Activated CD4-positive, CD25-positive, alpha-beta regulatory T cell (primary cell): ENCODE results near the gene PDE9A.

Experiments used
- DNase-seq, 4 experiments: peaks; one replicate each; lab custom pipeline; 2025; lab: John Stamatoyannopoulos, UW

The PDE9A gene

DNA sequence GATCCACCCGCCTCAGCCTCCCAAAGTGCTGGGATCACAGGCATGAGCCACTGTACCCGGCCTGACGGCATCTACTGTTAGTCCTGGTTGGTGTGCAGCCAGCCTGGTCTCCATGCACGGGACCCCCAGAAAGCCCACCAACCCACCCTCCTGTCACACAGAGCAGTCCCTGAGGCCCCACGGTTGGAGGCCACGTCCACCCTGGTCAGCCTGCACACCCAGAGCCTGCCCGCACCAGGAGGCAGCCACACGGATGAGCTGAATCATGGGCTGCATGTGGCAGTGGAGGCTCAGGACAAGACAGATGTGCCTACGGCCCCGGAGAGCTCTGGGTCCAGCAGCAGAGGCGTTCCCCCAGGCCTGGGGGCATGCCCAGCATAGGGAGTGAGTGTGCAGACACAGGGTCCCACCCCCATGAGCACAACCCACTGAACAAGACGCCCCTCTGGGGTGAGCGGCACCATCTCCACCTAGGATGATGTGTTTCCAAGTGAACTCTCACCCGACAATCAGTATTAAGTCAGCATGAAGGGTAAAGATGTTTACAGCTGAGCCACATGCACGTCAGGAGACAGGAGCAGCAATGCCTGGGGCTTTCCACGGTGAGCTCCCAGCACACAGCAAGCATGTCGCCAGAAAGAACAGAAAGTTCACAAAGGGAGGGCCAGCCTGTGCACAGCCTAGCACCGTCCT lies 123.8 kb downstream of the PDE9A start:
- no peak for DNase-seq

DNA sequence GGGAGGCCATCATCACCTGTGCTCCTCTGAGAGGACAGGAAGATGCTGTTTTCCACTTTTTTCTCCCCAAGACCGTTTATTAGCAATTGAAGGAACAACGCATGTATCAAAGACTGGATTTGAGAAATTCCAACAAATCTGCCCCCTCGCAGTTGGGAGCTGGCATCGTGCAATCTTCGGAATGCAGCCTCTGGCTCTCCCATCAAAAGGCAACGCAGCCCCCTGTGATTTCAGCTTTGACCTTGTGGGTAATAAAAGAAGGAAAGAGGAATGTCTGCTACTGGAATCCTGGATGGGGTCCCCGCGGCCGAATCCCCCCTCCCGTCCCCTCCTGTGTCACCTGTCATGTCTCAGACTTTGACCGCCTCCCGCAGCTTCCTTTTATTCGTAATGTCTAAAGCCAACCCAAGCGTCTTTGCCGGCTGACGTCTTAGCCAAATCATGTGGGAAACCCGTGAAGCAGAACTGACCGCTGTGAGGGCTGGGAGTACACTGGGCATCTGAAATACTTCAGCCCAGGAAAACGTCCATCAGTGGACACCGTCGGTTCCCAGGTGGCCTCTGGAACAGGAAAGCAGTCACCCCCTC lies 124.4 kb downstream of the PDE9A start:
- DNase-seq, result no peak

DNA sequence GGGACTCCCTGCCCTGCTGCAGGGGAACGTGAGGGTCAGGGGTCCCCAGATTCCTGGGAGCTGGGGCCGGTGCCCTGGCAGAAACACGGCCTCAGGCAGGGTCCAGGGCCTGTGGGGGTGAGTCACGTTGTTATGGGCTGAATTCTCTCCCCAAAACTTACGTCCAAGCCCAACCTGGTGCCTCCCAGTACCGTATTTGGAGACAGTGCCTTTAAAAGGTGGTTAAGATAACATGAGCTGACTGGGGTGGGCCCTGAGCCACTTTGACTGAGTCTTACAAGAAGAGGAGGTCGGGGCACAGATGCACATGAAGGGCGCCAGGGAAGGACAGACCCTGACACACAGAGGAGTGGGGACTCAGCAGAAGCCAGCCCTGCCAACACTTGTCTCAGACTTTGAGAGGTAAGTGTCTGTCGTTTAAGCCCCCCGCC lies 126.0 kb downstream of the PDE9A start:
- no peak for DNase-seq

DNA sequence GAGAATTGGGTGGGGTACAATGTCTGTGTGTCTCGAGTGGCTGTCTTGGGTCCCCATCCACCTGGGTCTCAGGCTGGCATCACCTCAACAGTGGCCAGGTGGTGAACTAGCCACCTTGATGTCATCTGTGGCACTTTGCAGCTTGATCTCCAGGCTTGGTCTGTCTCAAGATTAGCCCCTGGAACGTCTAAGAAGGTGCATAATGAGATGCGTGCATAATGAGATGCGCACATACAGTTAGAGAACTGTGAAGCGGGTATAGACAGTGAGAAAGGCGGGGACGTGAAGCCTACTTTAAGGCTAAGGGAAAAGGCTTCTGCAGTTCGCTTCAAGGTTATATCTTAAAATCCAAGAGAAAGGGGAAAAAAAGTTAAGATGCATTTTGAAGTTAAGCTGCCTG lies 127.2 kb downstream of the PDE9A start:
- no peak for DNase-seq

DNA sequence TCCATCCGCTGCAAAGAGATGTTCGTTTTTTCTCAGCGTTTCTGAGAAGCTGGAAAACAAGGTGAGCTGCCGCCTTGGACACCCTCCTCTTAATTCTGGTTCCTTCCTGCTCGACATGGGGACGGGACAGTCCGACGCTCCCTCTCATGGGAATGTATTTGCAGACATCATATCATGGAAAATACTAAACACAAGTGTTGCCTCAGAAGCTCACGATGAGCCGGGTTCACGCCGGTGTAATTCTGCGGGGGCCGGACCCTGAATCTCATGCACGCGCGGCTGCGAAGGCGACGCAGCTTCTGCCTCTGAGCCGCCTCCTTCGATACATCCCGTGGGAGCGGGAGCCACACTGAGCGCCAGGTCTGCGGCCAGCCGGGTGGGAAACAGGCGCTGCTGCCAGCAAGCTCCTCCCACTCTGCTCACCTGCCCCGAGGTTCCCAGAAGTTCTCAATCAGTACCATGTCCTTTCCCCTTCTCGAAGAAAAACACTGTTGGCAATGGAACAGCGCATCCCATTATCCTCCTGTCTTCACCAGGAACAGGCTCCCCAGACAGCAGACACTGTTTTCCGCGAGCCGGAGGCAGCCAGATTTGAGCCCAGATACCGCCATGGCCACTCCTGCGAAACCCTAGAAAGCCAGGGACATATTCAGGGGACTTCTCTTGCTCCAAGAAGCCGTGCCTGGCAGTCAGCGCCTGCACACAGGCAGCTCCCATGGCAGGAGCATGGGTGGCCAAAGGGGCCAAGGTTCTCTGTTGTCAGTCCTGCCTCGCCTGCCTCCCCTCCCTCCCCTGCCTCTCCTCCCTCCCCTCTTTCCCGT lies 127.9 kb downstream of the PDE9A start:
- DNase-seq, result no peak

DNA sequence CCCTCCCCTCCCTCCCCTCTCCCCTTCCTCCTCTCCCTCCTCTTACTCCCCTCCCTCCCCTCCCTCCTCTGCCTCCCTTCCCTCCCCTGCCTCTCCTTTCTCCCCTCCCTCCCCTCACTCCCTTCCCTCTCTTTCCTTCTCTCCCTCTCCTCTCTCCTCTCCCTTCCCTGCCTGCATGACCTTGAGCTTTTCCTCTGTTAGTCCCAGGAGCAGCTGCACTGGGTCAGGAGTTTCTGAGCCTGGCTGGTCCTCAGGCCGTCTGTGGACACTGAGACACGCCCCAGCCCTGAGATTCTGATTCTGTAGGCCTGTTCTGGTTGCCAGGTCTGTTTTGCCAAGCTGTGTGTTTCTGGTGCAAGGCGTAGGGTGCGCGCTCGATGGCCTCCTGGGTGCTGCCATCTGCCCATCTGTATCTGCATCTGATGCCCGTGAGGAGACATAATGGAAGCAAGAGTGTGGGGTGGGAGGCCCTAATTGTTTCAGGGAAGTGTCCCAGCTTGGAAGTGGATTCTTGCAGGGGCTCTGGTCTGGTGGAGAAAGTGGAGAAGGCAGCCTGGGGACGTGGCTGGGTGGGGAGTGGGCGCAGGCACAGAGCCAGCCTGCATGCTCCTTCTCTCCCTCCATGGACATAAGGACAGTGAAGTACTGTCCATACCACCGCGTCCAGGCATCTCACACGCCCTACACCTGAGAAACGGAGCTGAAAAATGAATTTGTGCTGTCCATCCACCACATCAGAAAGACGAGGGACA lies 128.7 kb downstream of the PDE9A start:
- DNase-seq, result no peak

DNA sequence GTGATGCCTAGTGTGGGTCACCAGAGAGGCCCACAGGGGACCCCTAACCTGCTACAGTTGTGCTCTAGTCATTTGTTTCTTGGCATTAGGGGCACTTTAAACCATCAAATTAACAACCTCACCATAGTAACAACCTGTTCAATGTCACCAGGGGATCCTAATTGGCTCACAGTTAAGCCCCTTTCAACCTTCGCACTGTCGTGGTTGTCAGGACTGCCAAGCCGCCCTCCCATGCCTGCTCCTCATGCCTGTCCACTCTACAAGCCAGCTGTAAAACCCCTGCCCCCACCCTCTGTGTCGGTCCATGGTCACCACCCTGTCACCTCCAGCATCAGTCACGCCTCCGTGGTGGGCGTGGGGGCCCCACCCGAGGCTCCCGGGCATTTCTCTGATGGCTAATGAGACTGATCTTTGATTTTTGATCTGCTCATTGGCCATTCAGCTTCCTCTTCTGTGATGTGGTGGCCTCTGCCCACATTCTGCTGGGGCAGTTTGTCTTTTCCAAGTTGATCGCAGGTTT lies 129.4 kb downstream of the PDE9A start:
- DNase-seq, result no peak

DNA sequence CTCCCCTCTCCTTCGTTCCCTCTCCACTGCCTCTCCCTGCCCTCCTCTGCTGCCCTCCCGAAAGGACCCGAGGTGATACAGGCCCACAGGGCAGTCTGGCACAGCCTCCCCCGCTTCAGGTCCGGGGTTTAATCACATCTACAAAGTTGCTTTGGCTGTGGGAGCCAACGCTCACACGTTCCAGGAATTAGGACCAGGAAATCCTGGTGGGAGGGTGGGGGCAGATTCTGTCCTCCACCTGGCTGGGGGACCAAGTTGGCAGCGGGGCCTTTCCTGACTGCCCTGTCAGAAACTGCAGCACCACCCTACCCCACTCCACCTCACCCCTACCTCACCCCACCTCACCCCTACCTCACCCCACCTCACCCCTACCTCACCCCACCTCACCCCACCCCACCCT lies 130.9 kb downstream of the PDE9A start:
- no peak for DNase-seq

DNA sequence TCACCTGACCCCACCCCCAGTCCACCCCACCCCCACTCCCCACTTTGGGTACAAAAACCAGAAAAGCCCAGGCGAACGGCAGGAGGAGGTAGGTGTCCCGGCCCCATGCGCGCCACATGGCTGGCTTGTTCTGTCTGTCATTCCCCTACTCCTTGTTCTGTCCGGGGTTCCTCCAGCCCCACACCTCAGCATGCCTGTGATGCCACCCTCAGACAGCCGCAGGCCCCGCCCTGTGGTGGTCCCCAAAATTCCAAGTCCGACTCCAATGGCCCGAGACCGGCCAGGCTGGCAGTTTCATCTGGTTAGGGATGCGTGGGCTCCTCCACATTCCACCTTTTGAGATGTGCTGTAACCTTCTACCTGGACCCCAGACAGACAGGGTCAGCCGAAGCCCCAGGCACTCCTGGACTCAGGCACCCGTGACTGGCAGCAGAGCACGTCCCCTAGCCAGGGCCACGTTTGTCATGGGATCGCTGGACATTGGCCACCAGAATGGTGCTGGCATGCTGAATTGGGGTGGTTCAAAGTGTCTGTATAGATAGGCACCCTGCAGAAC lies 131.6 kb downstream of the PDE9A start:
- DNase-seq, result no peak

DNA sequence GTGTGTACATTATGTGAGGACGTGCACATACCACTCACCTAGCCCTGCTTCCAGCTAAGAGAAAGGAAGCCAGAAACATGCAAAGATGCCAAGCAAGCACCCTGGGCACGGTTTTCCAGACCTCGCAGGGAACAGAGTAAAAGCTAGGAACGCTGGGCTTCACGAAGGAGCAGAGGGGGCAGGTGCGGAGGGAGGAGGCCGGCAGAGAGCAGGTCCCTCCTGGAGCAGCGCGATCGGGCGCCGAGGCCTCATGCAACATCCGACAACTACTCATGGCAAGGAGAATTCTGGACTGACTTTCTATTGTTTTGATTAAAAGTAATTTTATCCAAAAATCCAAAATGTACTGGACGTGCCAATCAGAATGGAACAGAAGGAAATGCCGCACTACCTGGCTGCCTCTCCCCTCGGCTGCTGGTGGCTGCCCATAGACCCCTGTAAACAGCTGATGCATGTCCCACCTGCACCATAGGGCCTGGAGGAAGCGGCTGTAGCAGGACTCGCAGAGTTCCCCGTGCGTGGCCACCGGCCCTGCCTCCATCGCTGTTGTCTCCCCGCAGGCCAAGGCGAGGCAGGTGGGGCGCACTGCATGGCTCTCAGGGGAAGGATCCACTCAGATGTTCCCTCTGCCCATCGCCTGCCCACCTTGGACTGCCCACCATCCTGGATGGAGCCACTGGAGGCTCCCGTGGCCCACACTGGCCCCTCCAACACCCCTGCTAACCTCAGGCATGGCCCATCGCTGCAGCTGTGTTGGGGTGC lies 132.4 kb downstream of the PDE9A start:
- DNase-seq, result no peak

DNA sequence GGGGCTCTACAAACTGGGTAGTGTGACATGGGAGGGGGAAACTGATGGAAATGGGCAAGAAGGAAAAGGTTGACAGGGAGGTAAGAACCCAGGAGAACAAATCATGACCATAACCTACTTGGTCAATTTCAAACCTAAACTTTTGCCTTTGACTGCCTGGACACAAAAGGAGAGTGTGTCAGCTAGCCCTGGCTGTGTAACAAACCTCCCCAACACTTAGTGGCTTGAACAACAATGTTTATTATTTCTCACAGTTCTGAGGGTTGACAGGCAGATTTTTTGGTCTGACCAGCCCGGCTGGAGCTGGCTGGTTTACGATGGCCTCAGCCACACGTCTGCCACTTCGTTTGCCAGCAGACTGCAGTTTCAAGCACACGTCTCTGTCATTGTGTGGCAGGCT lies 133.5 kb downstream of the PDE9A start:
- DNase-seq, result no peak

DNA sequence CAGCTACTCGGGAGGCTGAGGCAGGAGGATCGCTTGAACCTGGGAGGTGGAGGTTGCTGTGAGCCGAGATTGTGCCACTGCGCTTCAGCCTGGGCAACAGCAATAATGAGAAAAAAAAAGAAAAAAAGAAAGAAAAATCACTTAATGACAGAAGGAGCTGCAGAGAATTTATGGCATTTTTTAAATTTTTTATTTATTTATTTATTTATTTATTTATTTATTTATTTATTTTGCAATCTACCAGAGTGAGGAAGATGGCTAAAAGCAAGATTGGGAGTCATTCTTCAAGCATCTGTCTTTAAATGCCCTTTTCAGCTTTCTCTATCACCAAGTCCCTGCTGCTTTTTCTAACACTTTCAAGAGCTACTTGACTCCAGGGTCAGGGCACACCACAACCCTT lies 134.2 kb downstream of the PDE9A start:
- DNase-seq, result no peak

DNA sequence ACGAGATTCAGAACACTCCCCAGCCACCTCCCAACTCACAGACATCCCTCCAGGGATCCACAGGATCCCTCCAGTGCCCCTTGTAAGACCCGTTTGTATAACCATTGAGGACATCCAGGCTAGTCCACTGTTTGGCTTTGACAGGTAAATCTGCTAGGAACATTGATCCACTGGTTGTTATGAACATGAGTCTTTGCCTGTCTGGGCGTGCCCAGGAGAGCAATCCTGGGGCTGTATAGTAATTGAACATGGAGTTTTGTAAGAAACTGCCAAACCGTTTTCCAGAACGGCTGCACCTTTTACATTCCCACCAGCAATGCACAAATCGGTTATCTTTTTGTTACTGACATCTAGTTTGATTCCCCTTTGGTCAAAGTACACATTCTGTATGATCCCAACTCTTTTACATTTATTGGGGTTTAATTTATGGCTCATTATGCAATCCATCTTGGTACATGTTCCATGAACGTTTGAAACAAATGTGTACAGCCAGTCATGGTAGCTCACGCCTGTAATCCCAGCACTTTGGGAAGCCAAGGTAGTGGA lies 137.2 kb downstream of the PDE9A start:
- no peak for DNase-seq

DNA sequence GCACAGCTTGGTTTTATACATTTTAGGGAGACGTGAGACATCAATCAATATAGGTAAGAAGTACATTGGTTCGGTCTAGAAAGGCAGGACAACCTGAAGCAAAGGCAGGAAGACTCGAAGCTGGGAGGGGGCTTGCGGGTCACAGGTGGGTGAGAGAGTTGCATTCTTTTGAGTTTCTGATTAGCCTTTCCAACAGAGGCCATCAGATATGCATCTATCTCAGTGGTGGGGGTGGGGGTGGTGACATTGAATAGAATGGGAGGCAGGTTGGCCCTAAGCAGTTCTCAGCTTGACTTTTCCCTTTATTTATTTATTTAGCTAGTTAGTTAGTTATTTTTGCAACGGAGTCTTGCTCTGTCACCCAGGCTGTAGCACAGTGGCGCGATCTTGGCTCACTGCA lies 140.4 kb downstream of the PDE9A start:
- no peak for DNase-seq

DNA sequence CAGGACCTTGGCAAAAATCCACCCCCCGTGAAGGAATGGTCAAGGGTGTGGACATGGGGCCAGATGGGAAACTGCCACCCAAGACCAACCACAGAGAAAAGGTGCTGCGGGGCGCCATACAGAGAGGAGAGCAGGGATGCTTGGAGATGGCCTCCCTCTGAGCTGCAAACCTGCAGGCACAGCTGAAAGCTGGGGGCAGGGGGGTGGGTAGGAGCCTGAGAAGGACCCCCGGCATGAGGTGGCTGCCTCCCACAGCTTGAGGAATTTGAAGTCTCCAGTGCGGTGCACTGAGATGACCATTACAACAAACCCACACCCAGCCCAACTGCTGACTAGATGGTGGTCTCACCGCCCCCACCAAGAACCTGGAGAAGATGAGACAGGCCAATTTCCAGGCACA lies 141.1 kb downstream of the PDE9A start:
- no peak for DNase-seq

DNA sequence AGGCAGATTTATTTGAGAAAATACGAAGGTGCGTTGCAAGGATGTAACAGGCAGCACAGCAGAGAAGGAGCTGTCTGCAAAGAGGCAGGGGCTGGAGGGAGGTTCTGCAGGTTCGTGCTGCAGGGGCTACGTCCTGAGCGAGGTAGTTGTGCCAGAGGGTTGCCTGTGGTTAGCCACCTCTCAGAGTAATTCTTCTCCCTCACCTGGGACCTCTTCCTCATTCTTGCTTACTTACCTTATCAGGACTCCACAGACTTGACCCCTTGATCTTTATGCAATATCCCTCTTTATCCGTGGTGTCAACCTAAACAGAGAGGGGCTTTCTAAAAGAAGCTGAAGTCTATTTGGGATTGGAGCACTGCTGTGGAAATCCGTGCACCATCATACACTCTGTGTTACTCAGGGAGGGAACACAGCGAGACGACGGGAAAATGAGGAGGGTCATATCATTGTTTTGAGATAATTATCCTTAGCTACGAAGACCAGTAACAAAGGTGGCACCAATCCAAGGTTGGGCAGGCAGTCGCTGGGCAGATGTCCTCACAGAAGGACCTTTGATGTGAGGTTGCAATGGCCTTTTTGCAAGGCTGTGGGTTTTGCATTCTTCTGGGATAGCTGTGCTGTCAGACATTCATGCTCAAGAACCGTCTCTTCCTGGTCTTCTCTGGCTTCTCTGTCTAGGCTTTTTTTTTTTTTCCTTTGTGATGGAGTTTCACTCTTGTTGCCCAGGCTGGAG lies 143.1 kb downstream of the PDE9A start:
- DNase-seq, result no peak

DNA sequence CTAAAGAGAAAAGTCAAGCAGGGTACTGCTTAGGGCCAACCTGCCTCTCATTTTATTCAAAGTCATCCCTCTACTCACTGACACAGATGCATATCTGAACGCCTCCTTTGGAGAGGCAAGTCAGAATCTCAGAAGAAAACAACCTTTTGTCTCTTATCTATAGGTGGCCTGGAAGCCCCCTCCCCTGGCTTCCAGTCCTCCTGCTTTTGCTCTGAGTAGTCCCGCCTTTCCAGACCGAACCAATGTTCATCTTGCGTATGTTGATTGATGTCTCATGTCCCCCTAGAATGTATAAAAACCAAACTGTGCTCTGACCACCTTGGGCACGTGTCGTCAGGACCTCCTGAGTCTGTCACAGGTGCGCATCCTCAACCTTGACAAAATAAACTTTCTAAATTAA lies 144.1 kb downstream of the PDE9A start:
- no peak for DNase-seq

DNA sequence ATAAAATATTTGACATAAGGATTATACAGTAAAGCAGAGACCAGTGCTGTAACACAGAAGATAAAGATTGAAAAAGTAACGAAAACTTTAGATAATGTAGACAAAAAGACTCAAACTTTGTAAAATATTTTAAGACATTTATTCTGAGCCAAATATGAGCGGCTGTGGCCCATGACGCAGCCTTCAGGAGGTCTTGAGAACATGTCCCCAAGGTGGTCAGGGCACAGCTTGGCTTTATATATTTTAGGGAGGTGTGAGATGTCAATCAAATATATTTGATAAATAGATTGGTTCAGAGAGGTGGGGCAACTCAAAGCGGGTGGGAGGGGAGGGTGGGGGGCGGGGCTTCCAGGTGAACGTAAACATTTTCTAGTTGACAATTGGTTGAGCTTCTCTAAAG lies 144.7 kb downstream of the PDE9A start:
- DNase-seq, result no peak

DNA sequence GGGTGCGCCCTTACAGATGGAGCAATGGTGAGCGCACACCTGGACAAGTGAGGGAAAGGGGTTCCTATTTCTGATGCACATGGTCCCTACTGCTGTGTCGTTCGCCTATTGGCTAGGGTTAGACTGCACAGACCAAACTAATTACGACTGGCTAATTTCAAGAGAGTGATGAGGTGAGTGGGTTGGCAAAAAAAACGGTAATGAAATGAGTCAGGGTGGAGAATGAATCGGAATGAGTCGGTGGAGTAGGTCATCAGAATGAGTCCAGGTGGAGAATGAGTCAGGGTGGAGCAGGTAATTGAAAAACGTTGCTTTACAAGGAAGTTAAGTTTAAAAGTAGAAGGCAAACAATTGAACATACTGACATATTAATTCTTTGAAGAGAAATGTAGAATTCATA lies 146.1 kb downstream of the PDE9A start:
- DNase-seq, result no peak

DNA sequence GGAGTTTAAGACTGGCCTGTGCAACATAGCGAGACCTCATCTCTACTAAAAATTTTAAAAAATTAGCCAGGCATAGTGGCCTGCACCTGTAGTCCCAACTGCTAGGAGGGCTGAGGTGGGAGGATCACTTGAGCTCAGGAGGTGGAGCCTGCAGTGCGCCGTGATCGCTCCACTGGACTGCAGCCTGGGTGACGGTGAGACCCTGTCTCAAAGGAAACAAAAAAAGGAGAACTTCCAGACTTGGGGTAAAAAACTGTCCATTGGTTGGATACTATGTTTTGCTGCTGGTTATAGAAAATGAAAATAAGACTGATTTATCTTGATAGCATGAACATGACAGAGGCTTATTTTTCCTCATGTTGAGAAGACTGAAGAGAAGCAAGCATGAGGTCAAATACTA lies 146.5 kb downstream of the PDE9A start:
- DNase-seq, result no peak
